ENCODE data around the gene KL. TPM values are rescaled to one million over a fixed set of nuclear protein-coding genes. Genes with fewer than 3 reads are reported as not detected.
A peak's percentile ranks its signal among the peaks of the same experiment; 100 is the strongest.

Gene KL
- polyA plus RNA-seq, 1 donor (not counting 4 experiments of a cell fraction or from before 2014, with no cell fraction given) = not detected

DNA sequence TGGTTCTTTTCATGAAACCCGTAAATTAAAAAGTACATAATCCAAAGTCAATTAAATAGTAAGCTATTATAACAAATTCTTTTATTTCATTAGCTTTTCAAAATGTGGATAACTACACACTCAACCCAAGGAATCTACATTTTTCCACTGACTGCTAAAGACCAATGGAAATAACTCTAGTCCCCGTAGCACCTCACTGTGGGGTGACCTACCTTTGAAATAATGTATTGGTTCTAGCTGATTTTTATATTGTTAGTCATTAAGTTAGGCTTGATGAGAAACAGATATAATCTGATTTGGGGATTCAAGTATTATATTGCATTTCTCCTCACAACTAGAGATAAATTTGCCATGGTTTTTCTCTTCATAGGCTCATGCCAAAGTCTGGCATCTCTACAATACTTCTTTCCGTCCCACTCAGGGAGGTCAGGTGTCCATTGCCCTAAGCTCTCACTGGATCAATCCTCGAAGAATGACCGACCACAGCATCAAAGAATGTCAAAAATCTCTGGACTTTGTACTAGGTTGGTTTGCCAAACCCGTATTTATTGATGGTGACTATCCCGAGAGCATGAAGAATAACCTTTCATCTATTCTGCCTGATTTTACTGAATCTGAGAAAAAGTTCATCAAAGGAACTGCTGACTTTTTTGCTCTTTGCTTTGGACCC is 37.3 kb downstream of the KL start:
- no peak overlapping the region for H3K9ac ChIP-seq (ENCODE audit: control insufficient read depth, extremely low read depth, insufficient read depth, low read length)
- TF ChIP-seq, protein P1, sequence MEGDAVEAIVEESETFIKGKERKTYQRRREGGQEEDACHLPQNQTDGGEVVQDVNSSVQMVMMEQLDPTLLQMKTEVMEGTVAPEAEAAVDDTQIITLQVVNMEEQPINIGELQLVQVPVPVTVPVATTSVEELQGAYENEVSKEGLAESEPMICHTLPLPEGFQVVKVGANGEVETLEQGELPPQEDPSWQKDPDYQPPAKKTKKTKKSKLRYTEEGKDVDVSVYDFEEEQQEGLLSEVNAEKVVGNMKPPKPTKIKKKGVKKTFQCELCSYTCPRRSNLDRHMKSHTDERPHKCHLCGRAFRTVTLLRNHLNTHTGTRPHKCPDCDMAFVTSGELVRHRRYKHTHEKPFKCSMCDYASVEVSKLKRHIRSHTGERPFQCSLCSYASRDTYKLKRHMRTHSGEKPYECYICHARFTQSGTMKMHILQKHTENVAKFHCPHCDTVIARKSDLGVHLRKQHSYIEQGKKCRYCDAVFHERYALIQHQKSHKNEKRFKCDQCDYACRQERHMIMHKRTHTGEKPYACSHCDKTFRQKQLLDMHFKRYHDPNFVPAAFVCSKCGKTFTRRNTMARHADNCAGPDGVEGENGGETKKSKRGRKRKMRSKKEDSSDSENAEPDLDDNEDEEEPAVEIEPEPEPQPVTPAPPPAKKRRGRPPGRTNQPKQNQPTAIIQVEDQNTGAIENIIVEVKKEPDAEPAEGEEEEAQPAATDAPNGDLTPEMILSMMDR (optimal IDR thresholded peaks at IDR 0.05 in 1 of 3, IDR thresholded peaks at IDR 0.05 in 1 of 3, conservative IDR thresholded peaks at IDR 0.05 in 1 of 3; ENCODE audit: extremely low read depth in 1 of 3, insufficient read depth in 2 of 3, low read length in 3 of 3) = no peak
- no peak for TF ChIP-seq EZH2 (IDR thresholded peaks at IDR 0.05; ENCODE audit: low read length)
- no peak overlapping the region for H3K4me3 ChIP-seq (ENCODE audit: control insufficient read depth in 2 of 3, extremely low read depth in 1 of 3, insufficient read depth in 2 of 3, low read depth in 1 of 3, low read length in 3 of 3)
- no peak for DNase-seq (ENCODE audit: low read depth, low spot score)
- dilution Hi-C loops (cut with MboI; ENCODE audit: extremely low pct_ligation_motif_present, low sequenced_read_pairs) = no loop called here
- no peaks in the 10 kb centered on the region for H3K79me2 ChIP-seq (ENCODE audit: control insufficient read depth, insufficient read depth, low read length)
- H3K27ac ChIP-seq (ENCODE audit: control insufficient read depth, insufficient read depth, low read length) = no peak overlapping the region
- H3K9me3 ChIP-seq (ENCODE audit: control insufficient read depth, low read depth, low read length) = no peaks in the 10 kb centered on the region
- no peaks in the 10 kb centered on the region for H3K36me3 ChIP-seq (ENCODE audit: control insufficient read depth in 2 of 2, extremely low read depth in 1 of 2, insufficient read depth in 2 of 2, low read length in 2 of 2)
- H3K4me2 ChIP-seq (ENCODE audit: control insufficient read depth, extremely low read depth, insufficient read depth, low read depth, low read length) = no peak overlapping the region
- no peak for FAIRE-seq
- no peak overlapping the region for H2AFZ ChIP-seq (ENCODE audit: control insufficient read depth, low read length)
- H3K4me1 ChIP-seq (ENCODE audit: control insufficient read depth, extremely low read depth, insufficient read depth, low read length) = no peaks in the 10 kb centered on the region
- no peaks in the 10 kb centered on the region for H3K9me1 ChIP-seq (ENCODE audit: control insufficient read depth, extremely low read depth, insufficient read depth, low read length)
- H3K27me3 ChIP-seq (ENCODE audit: control insufficient read depth, extremely low read depth, insufficient read depth, low read length) = peaks cover 7% of the 10 kb centered on the region
- H4K20me1 ChIP-seq (ENCODE audit: control insufficient read depth, extremely low read depth, insufficient read depth, low read length) = no peaks in the 10 kb centered on the region

DNA sequence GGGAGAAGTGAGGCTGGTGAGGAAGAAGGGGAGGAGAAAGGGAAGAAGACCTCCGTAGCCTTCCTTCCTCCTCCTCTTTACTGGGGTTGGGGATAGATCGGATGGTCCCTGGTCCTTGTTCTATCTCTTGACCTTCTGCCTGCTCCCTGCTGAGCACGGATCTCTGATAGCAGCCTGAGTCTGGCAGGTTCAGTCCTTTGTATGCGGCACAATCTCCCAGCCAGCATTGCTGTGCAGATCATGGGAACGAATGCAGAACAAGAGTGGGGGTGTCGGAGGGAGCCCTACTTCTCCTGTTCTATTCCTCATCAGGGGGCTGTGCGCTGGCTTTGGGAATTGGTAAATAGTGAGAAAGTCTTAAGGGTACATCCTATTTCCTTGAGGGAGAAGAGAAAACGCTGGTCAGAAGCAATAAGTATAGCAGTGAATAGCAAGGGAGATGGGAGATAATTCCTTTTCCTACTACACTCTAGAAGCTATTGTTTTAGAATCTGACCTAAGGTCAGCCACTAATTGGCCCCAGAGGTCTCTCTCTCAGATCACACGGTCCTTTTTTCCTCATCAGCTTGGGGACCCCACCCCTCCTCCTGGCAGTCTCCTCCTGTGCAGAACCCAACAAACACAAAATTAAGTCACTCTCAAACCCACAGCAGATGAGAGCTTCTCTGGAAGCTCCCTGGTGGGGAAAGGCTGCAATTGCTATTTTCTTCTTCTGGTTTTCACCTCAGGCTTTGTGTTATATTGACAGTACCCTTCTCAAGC is 41.0 kb downstream of the KL start:
- Histone ChIP-seq H4K20me1 (ENCODE audit: control insufficient read depth, extremely low read depth, insufficient read depth, low read length) (no peaks in the 10 kb centered on the region), H3K4me2 (ENCODE audit: control insufficient read depth, extremely low read depth, insufficient read depth, low read depth, low read length) (no peak overlapping the region), H3K9me1 (ENCODE audit: control insufficient read depth, extremely low read depth, insufficient read depth, low read length) (no peaks in the 10 kb centered on the region), H3K36me3 (ENCODE audit: control insufficient read depth in 2 of 2, extremely low read depth in 1 of 2, insufficient read depth in 2 of 2, low read length in 2 of 2) (no peaks in the 10 kb centered on the region), H2AFZ (ENCODE audit: control insufficient read depth, low read length) (no peak overlapping the region), H3K27me3 (ENCODE audit: control insufficient read depth, extremely low read depth, insufficient read depth, low read length) (peaks cover 7% of the 10 kb centered on the region), H3K4me1 (ENCODE audit: control insufficient read depth, extremely low read depth, insufficient read depth, low read length) (no peaks in the 10 kb centered on the region), H3K9ac (ENCODE audit: control insufficient read depth, extremely low read depth, insufficient read depth, low read length) (no peak overlapping the region), H3K4me3 (ENCODE audit: control insufficient read depth in 2 of 3, extremely low read depth in 1 of 3, insufficient read depth in 2 of 3, low read depth in 1 of 3, low read length in 3 of 3) (no peak overlapping the region), H3K27ac (ENCODE audit: control insufficient read depth, insufficient read depth, low read length) (no peak overlapping the region), H3K79me2 (ENCODE audit: control insufficient read depth, insufficient read depth, low read length) (no peaks in the 10 kb centered on the region), H3K9me3 (ENCODE audit: control insufficient read depth, low read depth, low read length) (no peaks in the 10 kb centered on the region)
- DNase-seq (ENCODE audit: low read depth, low spot score) = no peak
- no peak for FAIRE-seq
- dilution Hi-C loops (cut with MboI; ENCODE audit: extremely low pct_ligation_motif_present, low sequenced_read_pairs) = no loop called here
- TF ChIP-seq EZH2 (IDR thresholded peaks at IDR 0.05; ENCODE audit: low read length) = no peak
- TF ChIP-seq, protein P1 (optimal IDR thresholded peaks at IDR 0.05 in 1 of 3, IDR thresholded peaks at IDR 0.05 in 1 of 3, conservative IDR thresholded peaks at IDR 0.05 in 1 of 3; ENCODE audit: extremely low read depth in 1 of 3, insufficient read depth in 2 of 3, low read length in 3 of 3) = peak; percentile 9 to 58 (median 39)
